Stimulated activated CD8-positive, alpha-beta memory T cell treated with anti-CD3 and anti-CD28 coated beads, Interleukin-15, amount 100 ng/mL, for 1 hour (primary cell): ENCODE results near the gene CTNNA3.

Source experiments
- DNase-seq: peaks from one replicate; pipeline ENCODE4 v3.0.0-alpha.2; 2020; ENCODE audit warnings: low read depth

CTNNA3 gene

GRCh38 chr10:67327626-67328535, 368.1 kb downstream of the CTNNA3 start:
- no peak for DNase-seq

GRCh38 chr10:67319976-67320375, 376.0 kb downstream of the CTNNA3 start:
- no peak for DNase-seq

GRCh38 chr10:67308912-67309311, 387.1 kb downstream of the CTNNA3 start:
- no peak for DNase-seq

- DNase-seq = no peak
Measured at GRCh38 chr10:67306588-67307205, 389.3 kb downstream of the CTNNA3 start.

- no peak for DNase-seq
Measured at GRCh38 chr10:67302701-67303100, 393.3 kb downstream of the CTNNA3 start.

GRCh38 chr10:67299761-67300160, 396.2 kb downstream of the CTNNA3 start:
- DNase-seq = no peak

GRCh38 chr10:67297637-67298181, 398.3 kb downstream of the CTNNA3 start:
- no peak for DNase-seq

GRCh38 chr10:67296926-67297325, 399.1 kb downstream of the CTNNA3 start:
- no peak for DNase-seq

- DNase-seq = no peak
Measured at GRCh38 chr10:67288688-67289410, 407.1 kb downstream of the CTNNA3 start.

GRCh38 chr10:67284589-67284988, 411.4 kb downstream of the CTNNA3 start:
- no peak for DNase-seq

GRCh38 chr10:67282871-67283270, 413.1 kb downstream of the CTNNA3 start:
- DNase-seq = no peak

GRCh38 chr10:67280405-67280804, 415.6 kb downstream of the CTNNA3 start:
- no peak for DNase-seq

GRCh38 chr10:67277402-67277801, 418.6 kb downstream of the CTNNA3 start:
- no peak for DNase-seq

- no peak for DNase-seq
Measured at GRCh38 chr10:67269828-67270227, 426.2 kb downstream of the CTNNA3 start.

GRCh38 chr10:67268146-67268545, 427.8 kb downstream of the CTNNA3 start:
- DNase-seq = no peak

- no peak for DNase-seq
Measured at GRCh38 chr10:67262675-67263074, 433.3 kb downstream of the CTNNA3 start.

- DNase-seq = no peak
Measured at GRCh38 chr10:67261300-67261797, 434.6 kb downstream of the CTNNA3 start.

- DNase-seq = no peak
Measured at GRCh38 chr10:67259319-67259929, 436.6 kb downstream of the CTNNA3 start.

GRCh38 chr10:67257427-67258144, 438.4 kb downstream of the CTNNA3 start:
- no peak for DNase-seq

- DNase-seq = no peak
Measured at GRCh38 chr10:67257018-67257417, 439.0 kb downstream of the CTNNA3 start.

- no peak for DNase-seq
Measured at GRCh38 chr10:67250686-67251085, 445.3 kb downstream of the CTNNA3 start.
